Central memory CD8-positive, alpha-beta T cell (primary cell): ENCODE measurements around the gene TBC1D14.

Experiments used
- ATAC-seq: fragments of 150-1000 bp; cut with Tn5 transposase; replicated peaks from 2 replicates; pipeline ENCODE4 v1.10.0; 2022; ENCODE audit warnings: mild to moderate bottlenecking, moderate FRiP score, moderate number of reproducible peaks; ENCODE audit not compliant: poor library complexity, severe bottlenecking; ENCODE audit errors: extremely low read depth
- DNase-seq, 2 donors: peaks; one replicate each; pipeline ENCODE4 v3.0.0; 2021; ENCODE audit warnings: low spot score in 2 of 2
- H3K27ac Mint-ChIP-seq: one replicate; pipeline ENCODE4 v1.8.0; 2022; ENCODE audit warnings: low read depth, mild to moderate bottlenecking, moderate library complexity, mixed read lengths
- H3K27me3 Mint-ChIP-seq: one replicate; pipeline ENCODE4 v1.8.0; 2022; ENCODE audit warnings: mixed read lengths
- H3K36me3 Mint-ChIP-seq: one replicate; pipeline ENCODE4 v1.8.0; 2022; ENCODE audit warnings: mild to moderate bottlenecking, moderate library complexity, mixed read lengths; ENCODE audit not compliant: insufficient read depth
- H3K4me1 Mint-ChIP-seq: one replicate; pipeline ENCODE4 v1.8.0; 2022; ENCODE audit warnings: mixed read lengths
- H3K4me3 Mint-ChIP-seq: one replicate; pipeline ENCODE4 v1.8.0; 2022; ENCODE audit warnings: mild to moderate bottlenecking, moderate library complexity, mixed read lengths
- H3K9me3 Mint-ChIP-seq: one replicate; pipeline ENCODE4 v1.8.0; 2022; ENCODE audit warnings: mixed read lengths

Gene TBC1D14

GRCh38 chr4:7040765-7041164 lies 131.1 kb downstream of the TBC1D14 start:
- Mint-ChIP-seq H3K27ac (no peak overlapping the region), H3K27me3 (no peaks in the 10 kb centered on the region), H3K4me3 (no peak overlapping the region), H3K36me3 (peaks cover 31% of the 10 kb centered on the region), H3K4me1 (peaks cover 41% of the 10 kb centered on the region), H3K9me3 (no peaks in the 10 kb centered on the region)
- DNase-seq (no peak), ATAC-seq (no peak)

- Mint-ChIP-seq H3K27ac (no peak overlapping the region), H3K4me3 (no peak overlapping the region), H3K4me1 (peaks cover 46% of the 10 kb centered on the region), H3K27me3 (no peaks in the 10 kb centered on the region), H3K9me3 (no peaks in the 10 kb centered on the region), H3K36me3 (peaks cover 32% of the 10 kb centered on the region)
- ATAC-seq, result no peak
- DNase-seq, result no peak
Measured at GRCh38 chr4:7041246-7041645, 131.6 kb downstream of the TBC1D14 start.

GRCh38 chr4:7041801-7042502 lies 132.3 kb downstream of the TBC1D14 start:
- no peaks in the 10 kb centered on the region for H3K9me3 Mint-ChIP-seq
- H3K27me3 Mint-ChIP-seq, result no peaks in the 10 kb centered on the region
- peaks cover 34% of the 10 kb centered on the region for H3K36me3 Mint-ChIP-seq
- DNase-seq, result no peak
- H3K27ac Mint-ChIP-seq, result no peak overlapping the region
- no peak for ATAC-seq
- H3K4me1 Mint-ChIP-seq, result peaks cover 53% of the 10 kb centered on the region
- H3K4me3 Mint-ChIP-seq, result peak overlapping the region; percentile 92

GRCh38 chr4:7042503-7043283 lies 133.1 kb downstream of the TBC1D14 start:
- ATAC-seq (peak; percentile 67), DNase-seq (peak; percentile 82 to 84)
- no peaks in the 10 kb centered on the region for H3K27me3 Mint-ChIP-seq
- H3K9me3 Mint-ChIP-seq, result no peaks in the 10 kb centered on the region
- H3K27ac Mint-ChIP-seq, result peak overlapping the region; percentile 88
- H3K4me3 Mint-ChIP-seq, result peak overlapping the region; percentile 92
- H3K36me3 Mint-ChIP-seq, result peaks cover 36% of the 10 kb centered on the region
- peaks cover 57% of the 10 kb centered on the region for H3K4me1 Mint-ChIP-seq

- Mint-ChIP-seq H3K9me3 (no peaks in the 10 kb centered on the region), H3K4me3 (peak within 1 kb of the TSS; percentile 92), H3K4me1 (peaks cover 57% of the 10 kb centered on the region), H3K27ac (peak within 1 kb of the TSS; percentile 88), H3K36me3 (peaks cover 36% of the 10 kb centered on the region), H3K27me3 (no peaks in the 10 kb centered on the region)
- DNase-seq (peak; percentile 38 to 43), ATAC-seq (peak; percentile 46)
Measured at GRCh38 chr4:7043284-7044136, 133.9 kb downstream of the TBC1D14 start, which contains the start of gene TADA2B. TADA2B (plus strand) TSS chr4:7043372; CDS start chr4:7043580, 208 bp downstream.

- H3K4me1 Mint-ChIP-seq, result peaks cover 64% of the 10 kb centered on the region
- DNase-seq (no peak), ATAC-seq (no peak)
- no peaks in the 10 kb centered on the region for H3K27me3 Mint-ChIP-seq
- peaks cover 38% of the 10 kb centered on the region for H3K36me3 Mint-ChIP-seq
- H3K9me3 Mint-ChIP-seq, result no peaks in the 10 kb centered on the region
- H3K4me3 Mint-ChIP-seq, result peak overlapping the region; percentile 92
- H3K27ac Mint-ChIP-seq, result peak overlapping the region; percentile 88
Measured at GRCh38 chr4:7044137-7044930, 134.7 kb downstream of the TBC1D14 start.

GRCh38 chr4:7045553-7045952 lies 135.9 kb downstream of the TBC1D14 start:
- Mint-ChIP-seq H3K36me3 (peaks cover 36% of the 10 kb centered on the region), H3K9me3 (no peaks in the 10 kb centered on the region), H3K27me3 (no peaks in the 10 kb centered on the region), H3K4me1 (peaks cover 71% of the 10 kb centered on the region), H3K4me3 (peak overlapping the region; percentile 92), H3K27ac (no peak overlapping the region)
- DNase-seq (no peak), ATAC-seq (no peak)

- peaks cover 71% of the 10 kb centered on the region for H3K4me1 Mint-ChIP-seq
- H3K4me3 Mint-ChIP-seq, result peak overlapping the region; percentile 92
- H3K27ac Mint-ChIP-seq, result peak overlapping the region; percentile 83
- DNase-seq (no peak), ATAC-seq (no peak)
- H3K36me3 Mint-ChIP-seq, result peaks cover 33% of the 10 kb centered on the region
- no peaks in the 10 kb centered on the region for H3K27me3 Mint-ChIP-seq
- H3K9me3 Mint-ChIP-seq, result no peaks in the 10 kb centered on the region
Measured at GRCh38 chr4:7045961-7046921, 136.6 kb downstream of the TBC1D14 start.

- peak overlapping the region; percentile 92 for H3K4me3 Mint-ChIP-seq
- DNase-seq, result no peak
- H3K36me3 Mint-ChIP-seq, result peaks cover 30% of the 10 kb centered on the region
- H3K4me1 Mint-ChIP-seq, result peaks cover 67% of the 10 kb centered on the region
- ATAC-seq, result no peak
- no peaks in the 10 kb centered on the region for H3K27me3 Mint-ChIP-seq
- no peaks in the 10 kb centered on the region for H3K9me3 Mint-ChIP-seq
- peak overlapping the region; percentile 83 for H3K27ac Mint-ChIP-seq
Measured at GRCh38 chr4:7046971-7047370, 137.3 kb downstream of the TBC1D14 start.

GRCh38 chr4:7048642-7049041 lies 139.0 kb downstream of the TBC1D14 start:
- Mint-ChIP-seq H3K36me3 (peaks cover 25% of the 10 kb centered on the region), H3K27ac (no peak overlapping the region), H3K9me3 (no peaks in the 10 kb centered on the region), H3K4me1 (peaks cover 64% of the 10 kb centered on the region), H3K4me3 (no peak overlapping the region), H3K27me3 (no peaks in the 10 kb centered on the region)
- DNase-seq (no peak), ATAC-seq (no peak)

- peaks cover 26% of the 10 kb centered on the region for H3K36me3 Mint-ChIP-seq
- no peak overlapping the region for H3K27ac Mint-ChIP-seq
- peaks cover 60% of the 10 kb centered on the region for H3K4me1 Mint-ChIP-seq
- H3K9me3 Mint-ChIP-seq, result no peaks in the 10 kb centered on the region
- DNase-seq (no peak), ATAC-seq (no peak)
- no peak overlapping the region for H3K4me3 Mint-ChIP-seq
- H3K27me3 Mint-ChIP-seq, result no peaks in the 10 kb centered on the region
Measured at GRCh38 chr4:7049295-7049694, 139.7 kb downstream of the TBC1D14 start.
